B cell (primary cell): ENCODE data around the gene PPFIA1. TPM values are rescaled to one million over a fixed set of nuclear protein-coding genes. Genes with fewer than 3 reads are reported as not detected.

Experiments used
- ATAC-seq: fragments of 200-7000 bp; cut with Tn5 transposase; one replicate; pipeline ENCODE4 v1.10.0; 2021; ENCODE audit warnings: low read depth, mild to moderate bottlenecking, moderate number of reproducible peaks, moderate library complexity
- CTCF ChIA-PET: fragments of 350-600 bp; sonication (Branson Sonifier 250); formaldehyde crosslinking; loops from one replicate; lab custom pipeline; 2021; ENCODE audit warnings: antibody characterized with exemption, inconsistent platforms; lab: Charles Lee
- POLR2A ChIA-PET: fragments of 350-600 bp; sonication (Branson Sonifier 250); formaldehyde crosslinking; loops from one replicate; lab custom pipeline; 2021; ENCODE audit warnings: antibody characterized with exemption; lab: Charles Lee
- DNase-seq: peaks from one replicate; pipeline ENCODE4 v3.0.0; 2013
- H2AFZ ChIP-seq: 2 replicates; pipeline ENCODE4 v1.6.1; 2012; ENCODE audit warnings: mild to moderate bottlenecking, low read depth, low read length; ENCODE audit not compliant: insufficient read depth, poor library complexity, severe bottlenecking
- H3K27ac ChIP-seq, 2 donors: 1 replicate in 1 of 2; 2 replicates in 1 of 2; pipeline ENCODE4 v1.5.1; 2012 to 2013; ENCODE audit warnings: low read length in 2 of 2, mild to moderate bottlenecking in 2 of 2, moderate library complexity in 1 of 2
- H3K27me3 ChIP-seq, 4 experiments: fragments of 200-600 bp in 1 of 4; sonication (generic) in 1 of 4; replicated peaks in 1 of 4; 1 replicate in 2 of 4; 2 replicates in 2 of 4; pipeline versions ENCODE4 v1.6.1 to v1.7.0; 2013 to 2016; ENCODE audit warnings: low read length in 3 of 4, mild to moderate bottlenecking in 2 of 4, mixed read lengths in 1 of 4, moderate library complexity in 1 of 4; ENCODE audit not compliant: insufficient read depth in 4 of 4, control insufficient read depth in 3 of 4; ENCODE audit errors: control extremely low read depth in 1 of 4
- H3K36me3 ChIP-seq, 2 experiments: replicated peaks in 1 of 2; 1 replicate in 1 of 2; 2 replicates in 1 of 2; pipeline versions ENCODE4 v1.6.1 to v1.7.1; 2013; ENCODE audit warnings: low read length in 1 of 2; ENCODE audit not compliant: insufficient read depth in 2 of 2, control insufficient read depth in 1 of 2; ENCODE audit errors: control extremely low read depth in 1 of 2, extremely low read depth in 1 of 2
- H3K4me1 ChIP-seq, 2 donors: fragments of 200-600 bp in 1 of 2; sonication (generic) in 1 of 2; 1 replicate in 1 of 2; 2 replicates in 1 of 2; pipeline versions ENCODE4 v1.5.1 to v1.6.1; 2013 to 2017; ENCODE audit warnings: low read length in 2 of 2; ENCODE audit not compliant: control insufficient read depth in 2 of 2, insufficient read depth in 2 of 2
- H3K4me2 ChIP-seq: replicated peaks from 2 replicates; pipeline ENCODE3; 2012; ENCODE audit warnings: mild to moderate bottlenecking, low read depth, low read length; ENCODE audit not compliant: poor library complexity, severe bottlenecking
- H3K4me3 ChIP-seq, 5 experiments: fragments of 200-600 bp in 1 of 5; sonication (generic) in 1 of 5; 1 replicate in 3 of 5; 2 replicates in 2 of 5; pipeline versions ENCODE4 v1.5.1 to v1.7.0; 2011 to 2016; ENCODE audit warnings: low read length in 4 of 5, mild to moderate bottlenecking in 4 of 5, low read depth in 2 of 5, control low read depth in 1 of 5, moderate library complexity in 1 of 5; ENCODE audit not compliant: insufficient read depth in 1 of 5; ENCODE audit errors: control extremely low read depth in 1 of 5, extremely low read depth in 1 of 5
- H3K79me2 ChIP-seq: fragments of 200-600 bp; sonication (generic); one replicate; pipeline ENCODE4 v1.6.0; 2016; ENCODE audit warnings: low read length; ENCODE audit not compliant: control insufficient read depth, insufficient read depth
- H3K9ac ChIP-seq: fragments of 200-600 bp; sonication (generic); 2 replicates; pipeline ENCODE4 v1.6.1; 2017; ENCODE audit warnings: mild to moderate bottlenecking, low read length, moderate library complexity
- H3K9me3 ChIP-seq, 3 donors: one replicate each; pipeline versions ENCODE4 v1.6.1 to v1.7.1; 2013; ENCODE audit warnings: low read length in 2 of 3; ENCODE audit not compliant: control insufficient read depth in 2 of 3, insufficient read depth in 1 of 3; ENCODE audit errors: control extremely low read depth in 1 of 3
- H4K20me1 ChIP-seq: 2 replicates; pipeline ENCODE4 v1.6.0; 2012; ENCODE audit warnings: mild to moderate bottlenecking, low read length; ENCODE audit not compliant: insufficient read depth, control insufficient read depth, poor library complexity, severe bottlenecking
- H3K27ac Mint-ChIP-seq: one replicate; pipeline ENCODE4 v1.8.0; 2021; ENCODE audit warnings: mixed read lengths
- H3K27me3 Mint-ChIP-seq: one replicate; pipeline ENCODE4 v1.8.0; 2021; ENCODE audit warnings: mixed read lengths
- H3K4me1 Mint-ChIP-seq: one replicate; pipeline ENCODE4 v1.8.0; 2021; ENCODE audit warnings: mixed read lengths
- H3K4me3 Mint-ChIP-seq: one replicate; pipeline ENCODE4 v1.8.0; 2021; ENCODE audit warnings: mixed read lengths
- H3K9me3 Mint-ChIP-seq: one replicate; pipeline ENCODE4 v1.8.0; 2022; ENCODE audit warnings: mixed read lengths; ENCODE audit not compliant: insufficient read depth
- EZH2 ChIP-seq: IDR thresholded peaks from 2 replicates; pipeline ENCODE4 v1.6.1; 2012; ENCODE audit warnings: borderline replicate concordance, low read depth, mild to moderate bottlenecking, moderate library complexity, low read length; ENCODE audit not compliant: insufficient read depth, poor library complexity, severe bottlenecking
- WGBS: methylation state at CpG from one replicate; pipeline ENCODE4 v1.1.5; 2013; ENCODE audit warnings: missing lambda C conversion rate; ENCODE audit not compliant: insufficient coverage; 5-methylcytosine and 5-hydroxymethylcytosine counted together
- intact Hi-C: fragments of 100-400 bp; cut with micrococcal nuclease; formaldehyde crosslinking; loops from one replicate; pipeline ENCODE4 v1.10.0; 2022
- polyA plus RNA-seq: library from polyadenylated mRNA; depleted of rRNA; stranded (reverse); fragments of >200 nt; gene quantifications from 2 replicates; pipeline ENCODE4 v1.2.3, GENCODE V29; 2012
- total RNA-seq, 2 donors: library from RNA; stranded (reverse); fragments of 120-200 nt in 1 of 2; gene quantifications; 1 replicate in 1 of 2; 2 replicates in 1 of 2; pipeline versions ENCODE4 v1.2.3 to v1.2.4, GENCODE V29; 2013 to 2022
- TF ChIP-seq, protein P1 (sequence below): fragments of 200-600 bp; IDR thresholded peaks from one replicate; pipeline ENCODE4 v1.8.0; 2022; ENCODE audit warnings: antibody characterized with exemption, mild to moderate bottlenecking

Gene PPFIA1
- total and polyA plus RNA-seq, 2 donors (not counting 1 experiment from before 2014, with no cell fraction given), result 21.8 to 70.4 TPM

DNA sequence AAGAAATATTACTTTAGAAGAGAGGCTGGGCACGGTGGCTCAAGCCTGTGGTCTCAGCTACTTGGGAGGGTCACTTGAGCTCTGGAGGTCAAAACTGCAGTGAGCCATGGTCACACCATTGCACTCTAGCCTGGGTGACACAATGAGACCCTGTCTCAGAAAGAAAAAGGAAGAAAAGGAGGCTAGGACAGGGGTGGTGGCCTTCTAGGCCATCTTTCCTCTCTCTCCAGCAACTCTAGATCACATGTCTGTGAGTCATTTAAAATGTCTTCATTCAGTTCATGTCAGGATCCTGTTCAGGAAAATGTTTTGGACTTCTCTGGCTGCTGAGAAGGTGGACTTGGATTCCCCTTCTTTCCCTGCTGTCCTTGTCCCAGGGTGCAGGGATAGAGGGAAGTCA, 53.3 kb downstream of the PPFIA1 start:
- no peak overlapping the region for H3K27ac Mint-ChIP-seq

DNA sequence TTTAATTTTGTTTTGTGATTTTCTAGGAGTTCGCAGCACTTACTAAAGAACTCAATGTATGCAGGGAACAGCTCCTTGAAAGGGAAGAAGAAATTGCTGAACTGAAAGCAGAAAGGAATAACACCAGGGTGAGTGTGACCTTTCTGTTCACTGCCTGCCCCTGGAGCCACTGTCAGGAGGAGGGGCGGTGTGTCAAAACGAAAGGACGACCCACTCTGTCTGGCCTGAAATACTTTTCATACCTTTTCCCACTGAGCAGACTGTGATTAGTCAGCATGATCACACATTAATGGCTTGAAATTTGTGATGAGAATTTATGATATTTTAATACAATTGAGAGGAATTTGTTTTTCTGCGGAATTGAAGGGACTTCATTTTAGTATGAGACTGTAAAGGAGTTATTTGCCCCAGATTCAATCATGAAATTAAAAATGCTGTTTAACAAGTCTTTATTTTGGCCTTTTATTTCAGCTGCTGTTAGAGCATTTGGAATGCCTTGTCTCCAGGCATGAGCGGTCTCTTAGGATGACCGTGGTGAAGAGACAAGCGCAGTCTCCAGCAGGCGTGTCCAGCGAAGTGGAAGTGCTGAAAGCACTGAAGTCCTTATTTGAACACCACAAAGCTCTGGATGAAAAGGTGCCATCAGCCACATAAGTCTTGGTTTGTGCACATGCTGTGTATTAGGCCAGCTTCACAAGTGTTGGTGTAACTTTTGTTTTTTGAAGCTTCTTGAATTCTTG, 54.1 kb downstream of the PPFIA1 start:
- no peaks in the 10 kb centered on the region for H3K9me3 ChIP-seq
- Mint-ChIP-seq H3K27me3 (no peaks in the 10 kb centered on the region), H3K27ac (no peak overlapping the region), H3K9me3 (no peaks in the 10 kb centered on the region), H3K4me3 (no peak overlapping the region), H3K4me1 (no peaks in the 10 kb centered on the region)
- intact Hi-C loops, result no loop called here
- H3K36me3 ChIP-seq, result peaks cover 0 to 58% of the 10 kb centered on the region in 2 experiments
- no peak for ATAC-seq
- H3K27me3 ChIP-seq, result no peaks in the 10 kb centered on the region
- no peaks in the 10 kb centered on the region for H3K79me2 ChIP-seq
- TF ChIP-seq, protein P1, sequence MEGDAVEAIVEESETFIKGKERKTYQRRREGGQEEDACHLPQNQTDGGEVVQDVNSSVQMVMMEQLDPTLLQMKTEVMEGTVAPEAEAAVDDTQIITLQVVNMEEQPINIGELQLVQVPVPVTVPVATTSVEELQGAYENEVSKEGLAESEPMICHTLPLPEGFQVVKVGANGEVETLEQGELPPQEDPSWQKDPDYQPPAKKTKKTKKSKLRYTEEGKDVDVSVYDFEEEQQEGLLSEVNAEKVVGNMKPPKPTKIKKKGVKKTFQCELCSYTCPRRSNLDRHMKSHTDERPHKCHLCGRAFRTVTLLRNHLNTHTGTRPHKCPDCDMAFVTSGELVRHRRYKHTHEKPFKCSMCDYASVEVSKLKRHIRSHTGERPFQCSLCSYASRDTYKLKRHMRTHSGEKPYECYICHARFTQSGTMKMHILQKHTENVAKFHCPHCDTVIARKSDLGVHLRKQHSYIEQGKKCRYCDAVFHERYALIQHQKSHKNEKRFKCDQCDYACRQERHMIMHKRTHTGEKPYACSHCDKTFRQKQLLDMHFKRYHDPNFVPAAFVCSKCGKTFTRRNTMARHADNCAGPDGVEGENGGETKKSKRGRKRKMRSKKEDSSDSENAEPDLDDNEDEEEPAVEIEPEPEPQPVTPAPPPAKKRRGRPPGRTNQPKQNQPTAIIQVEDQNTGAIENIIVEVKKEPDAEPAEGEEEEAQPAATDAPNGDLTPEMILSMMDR, result no peak
- no peak for TF ChIP-seq EZH2
- no peak overlapping the region for H3K4me3 ChIP-seq
- WGBS, result 91% methylated on average over 6 of the region's 10 CpGs
- H3K27ac ChIP-seq, result no peak overlapping the region
- no peak for DNase-seq
- POLR2A ChIA-PET, result no interaction called here
- H3K4me1 ChIP-seq, result no peaks in the 10 kb centered on the region
- no peak overlapping the region for H3K9ac ChIP-seq
- CTCF ChIA-PET, result no interaction called here
- H4K20me1 ChIP-seq, result peaks cover 20% of the 10 kb centered on the region
- H2AFZ ChIP-seq, result no peak overlapping the region
- H3K4me2 ChIP-seq, result no peak overlapping the region

More for the DNA sequence above, 53.3 kb downstream of the PPFIA1 start:
- no peaks in the 10 kb centered on the region for H3K4me1 Mint-ChIP-seq
- Histone ChIP-seq H2AFZ (no peak overlapping the region), H4K20me1 (peaks cover 26% of the 10 kb centered on the region), H3K9me3 (no peaks in the 10 kb centered on the region), H3K36me3 (peaks cover 0 to 56% of the 10 kb centered on the region in 2 experiments), H3K9ac (no peak overlapping the region), H3K27me3 (no peaks in the 10 kb centered on the region), H3K4me3 (no peak overlapping the region), H3K27ac (no peak overlapping the region), H3K79me2 (no peaks in the 10 kb centered on the region), H3K4me2 (no peak overlapping the region), H3K4me1 (no peaks in the 10 kb centered on the region)
- no peaks in the 10 kb centered on the region for H3K9me3 Mint-ChIP-seq
- ChIA-PET CTCF (no interaction called here), POLR2A (no interaction called here)
- H3K4me3 Mint-ChIP-seq, result no peak overlapping the region
- ATAC-seq (no peak), DNase-seq (no peak)
- intact Hi-C loops, result no loop called here
- 100% methylated on average over 1 of the region's 1 CpG for WGBS
- no peaks in the 10 kb centered on the region for H3K27me3 Mint-ChIP-seq
- TF ChIP-seq, protein P1, result no peak
- TF ChIP-seq EZH2, result no peak
